Upper lobe of left lung (tissue), 6 donors: ENCODE results near the gene RCSD1. TPM values are rescaled to one million over a fixed set of nuclear protein-coding genes. Genes with fewer than 3 reads are reported as not detected.

Experiments
- ATAC-seq, 2 donors: fragments of 200-7000 bp; cut with Tn5 transposase; one replicate each; pipeline ENCODE4 v1.9.1; 2022; ENCODE audit warnings: mild to moderate bottlenecking in 2 of 2, moderate library complexity in 2 of 2; ENCODE audit not compliant: low FRiP score in 2 of 2
- DNase-seq, 2 donors: peaks; one replicate each; pipeline ENCODE4 v3.0.0-alpha.2; 2019 to 2020
- H3K27ac ChIP-seq, 4 donors: fragments of 200-600 bp; sonication (generic); one replicate each; pipeline ENCODE4 v1.5.1; 2016 to 2019
- H3K27me3 ChIP-seq, 4 donors: fragments of 200-600 bp; sonication (generic); one replicate each; pipeline ENCODE4 v1.5.1; 2017 to 2019
- H3K36me3 ChIP-seq, 4 donors: fragments of 200-600 bp; sonication (generic); one replicate each; pipeline ENCODE4 v1.5.1; 2016 to 2019
- H3K4me1 ChIP-seq, 4 donors: fragments of 200-600 bp; sonication (generic); one replicate each; pipeline ENCODE4 v1.5.1; 2018 to 2019
- H3K4me3 ChIP-seq, 4 donors: fragments of 200-600 bp; sonication (generic); one replicate each; pipeline ENCODE4 v1.5.1; 2017 to 2019; ENCODE audit warnings: mild to moderate bottlenecking in 2 of 4, moderate library complexity in 1 of 4
- H3K9me3 ChIP-seq, 4 donors: fragments of 200-600 bp; sonication (generic); one replicate each; pipeline ENCODE4 v1.5.1; 2018 to 2019
- CTCF ChIP-seq, 6 experiments: fragments of 450-650 bp in 4 of 6; fragments of 200-600 bp in 2 of 6; sonication (generic) in 2 of 6; IDR thresholded peaks; one replicate each; pipeline ENCODE4 v1.5.1; 2016 to 2019; ENCODE audit warnings: antibody characterized with exemption in 6 of 6
- EP300 ChIP-seq, 4 donors: sonication (generic); formaldehyde crosslinking; IDR thresholded peaks; one replicate each; pipeline ENCODE4 v1.5.1; 2017; ENCODE audit warnings: antibody characterized with exemption in 4 of 4, control low read depth in 2 of 4
- POLR2A ChIP-seq, 4 donors: fragments of 450-650 bp; IDR thresholded peaks; one replicate each; pipeline ENCODE4 v1.5.1; 2016 to 2017; ENCODE audit warnings: antibody characterized with exemption in 4 of 4, mild to moderate bottlenecking in 2 of 4
- POLR2AphosphoS5 ChIP-seq, 2 donors: sonication (generic); formaldehyde crosslinking; IDR thresholded peaks; one replicate each; pipeline ENCODE4 v1.5.1; 2017; ENCODE audit warnings: antibody characterized with exemption in 2 of 2
- WGBS, 2 donors: methylation state at CpG; one replicate each; pipeline ENCODE4 v1.1.5; 2017 to 2018; 5-methylcytosine and 5-hydroxymethylcytosine counted together
- total RNA-seq, 6 donors: library from RNA; depleted of rRNA in 4 of 6; stranded (reverse); fragments of >200 nt in 4 of 6; gene quantifications; one replicate each; pipeline versions ENCODE4 v1.1.0 to v1.2.1, GENCODE V29; 2016 to 2021
- donor health status: DM: no; HTN: no; CAD: no; lungs with moderate emphysema.
- donor health status: DM: no; HTN: yes; CAD: no; lungs with severe emphysema.

The RCSD1 gene
- total RNA-seq, 6 donors from 2014 or later: 10.7 to 27.2 (median 18.1) TPM

GRCh38 chr1:167681024-167681423, 51.0 kb downstream of the RCSD1 start:
- DNase-seq: no peak
- WGBS, 2 donors: 70 to 71% methylated on average over 3 of the region's 3 CpGs
- ATAC-seq: no peak
- Histone ChIP-seq H3K27me3 (no peaks in the 10 kb centered on the region), H3K9me3 (no peaks in the 10 kb centered on the region), H3K27ac (peak overlapping the region in 1 of 4 donors; percentile 1), H3K36me3 (peaks cover 0 to 3% (median 0%) of the 10 kb centered on the region in 4 donors), H3K4me3 (no peak overlapping the region), H3K4me1 (peaks cover 6 to 30% (median 17%) of the 10 kb centered on the region in 4 donors)
- no peak for TF ChIP-seq CTCF (IDR thresholded peaks at IDR 0.05)
- no peak for TF ChIP-seq EP300 (IDR thresholded peaks at IDR 0.05)
- TF ChIP-seq POLR2A (IDR thresholded peaks at IDR 0.05): no peak
- TF ChIP-seq POLR2AphosphoS5 (IDR thresholded peaks at IDR 0.05): no peak

GRCh38 chr1:167681451-167682098, 51.5 kb downstream of the RCSD1 start:
- no peaks in the 10 kb centered on the region for H3K9me3 ChIP-seq
- WGBS, 2 donors: 55 to 75% methylated on average over 5 of the region's 5 CpGs
- ATAC-seq (no peak), DNase-seq (no peak)
- peak overlapping the region in 1 of 4 donors; percentile 1 for H3K27ac ChIP-seq
- TF ChIP-seq EP300 (IDR thresholded peaks at IDR 0.05) (no peak), POLR2AphosphoS5 (IDR thresholded peaks at IDR 0.05) (no peak), POLR2A (IDR thresholded peaks at IDR 0.05) (no peak), CTCF (IDR thresholded peaks at IDR 0.05) (no peak)
- H3K36me3 ChIP-seq: peaks cover 0 to 3% (median 0%) of the 10 kb centered on the region in 4 donors
- no peaks in the 10 kb centered on the region for H3K27me3 ChIP-seq
- H3K4me1 ChIP-seq: peaks cover 6 to 30% (median 17%) of the 10 kb centered on the region in 4 donors
- no peak overlapping the region for H3K4me3 ChIP-seq

- WGBS, 2 donors: 70 to 74% methylated on average over 6 of the region's 6 CpGs
- TF ChIP-seq POLR2AphosphoS5 (IDR thresholded peaks at IDR 0.05) (no peak), EP300 (IDR thresholded peaks at IDR 0.05) (no peak), POLR2A (IDR thresholded peaks at IDR 0.05) (no peak), CTCF (IDR thresholded peaks at IDR 0.05) (no peak)
- H3K4me1 ChIP-seq: peaks cover 10 to 35% (median 22%) of the 10 kb centered on the region in 4 donors
- H3K4me3 ChIP-seq: no peak overlapping the region
- no peak for ATAC-seq
- H3K9me3 ChIP-seq: no peaks in the 10 kb centered on the region
- H3K27ac ChIP-seq: peak overlapping the region in 2 of 4 donors; percentile 57 to 60
- H3K36me3 ChIP-seq: peaks cover 0 to 3% (median 0%) of the 10 kb centered on the region in 4 donors
- DNase-seq: no peak
- H3K27me3 ChIP-seq: no peaks in the 10 kb centered on the region
Measured at GRCh38 chr1:167683226-167683625, 53.2 kb downstream of the RCSD1 start.

GRCh38 chr1:167683641-167684502, 53.8 kb downstream of the RCSD1 start:
- Histone ChIP-seq H3K27ac (peak overlapping the region in 3 of 4 donors; percentile 57 to 60 (median 59)), H3K36me3 (peaks cover 0 to 3% (median 0%) of the 10 kb centered on the region in 4 donors), H3K27me3 (no peaks in the 10 kb centered on the region), H3K4me1 (peaks cover 10 to 35% (median 22%) of the 10 kb centered on the region in 4 donors), H3K9me3 (no peaks in the 10 kb centered on the region), H3K4me3 (no peak overlapping the region)
- ATAC-seq (peak; percentile 64 to 78), DNase-seq (peak; percentile 70 to 75)
- TF ChIP-seq EP300 (IDR thresholded peaks at IDR 0.05) (no peak), CTCF (IDR thresholded peaks at IDR 0.05) (no peak), POLR2A (IDR thresholded peaks at IDR 0.05) (no peak), POLR2AphosphoS5 (IDR thresholded peaks at IDR 0.05) (no peak)
- 56 to 64% methylated on average over 15 of the region's 15 CpGs for WGBS, 2 donors
